ENCODE measurements around the gene PRR15L.

DNA sequence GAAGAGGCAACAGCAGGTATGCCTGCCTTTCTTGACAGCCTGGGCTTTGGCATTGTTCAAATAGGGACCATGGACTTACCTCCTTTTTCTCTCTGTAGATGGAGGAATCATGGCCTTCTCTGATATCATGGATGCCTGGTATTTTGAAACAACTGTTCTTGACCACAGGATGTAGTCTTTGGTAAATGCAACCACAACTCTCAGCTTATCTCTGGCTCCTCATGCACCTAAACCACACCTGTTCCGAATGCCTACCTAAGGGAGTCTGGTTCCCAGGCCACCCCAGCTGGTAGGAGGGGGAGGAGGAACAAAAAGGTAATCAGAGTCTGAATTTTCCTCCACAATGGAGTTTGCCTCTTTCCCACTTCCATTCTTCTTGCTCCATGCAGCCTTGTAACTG lies 32.0 kb upstream of the PRR15L start:
- TF ChIP-seq, protein P1, sequence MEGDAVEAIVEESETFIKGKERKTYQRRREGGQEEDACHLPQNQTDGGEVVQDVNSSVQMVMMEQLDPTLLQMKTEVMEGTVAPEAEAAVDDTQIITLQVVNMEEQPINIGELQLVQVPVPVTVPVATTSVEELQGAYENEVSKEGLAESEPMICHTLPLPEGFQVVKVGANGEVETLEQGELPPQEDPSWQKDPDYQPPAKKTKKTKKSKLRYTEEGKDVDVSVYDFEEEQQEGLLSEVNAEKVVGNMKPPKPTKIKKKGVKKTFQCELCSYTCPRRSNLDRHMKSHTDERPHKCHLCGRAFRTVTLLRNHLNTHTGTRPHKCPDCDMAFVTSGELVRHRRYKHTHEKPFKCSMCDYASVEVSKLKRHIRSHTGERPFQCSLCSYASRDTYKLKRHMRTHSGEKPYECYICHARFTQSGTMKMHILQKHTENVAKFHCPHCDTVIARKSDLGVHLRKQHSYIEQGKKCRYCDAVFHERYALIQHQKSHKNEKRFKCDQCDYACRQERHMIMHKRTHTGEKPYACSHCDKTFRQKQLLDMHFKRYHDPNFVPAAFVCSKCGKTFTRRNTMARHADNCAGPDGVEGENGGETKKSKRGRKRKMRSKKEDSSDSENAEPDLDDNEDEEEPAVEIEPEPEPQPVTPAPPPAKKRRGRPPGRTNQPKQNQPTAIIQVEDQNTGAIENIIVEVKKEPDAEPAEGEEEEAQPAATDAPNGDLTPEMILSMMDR (IDR thresholded peaks at IDR 0.05): no peak
- TF ChIP-seq EZH2 (IDR thresholded peaks at IDR 0.05; ENCODE audit: borderline replicate concordance, insufficient read depth, low read depth, low read length, poor library complexity, severe bottlenecking): no peak

Measured in B cell (primary cell).